GM12891 (cell line): ENCODE data around the gene TMEM161A.
"Not testable (repeated sequence)": the region's sequence is repeated elsewhere in the genome, so short reads cannot be mapped to it uniquely, and the experiment has no call there.

Source experiments
- DNase-seq: peaks from one replicate; pipeline ENCODE4 v3.0.0; 2011; ENCODE audit warnings: low spot score; ENCODE audit not compliant: insufficient read length
- FAIRE-seq: peaks from 2 replicates; lab custom pipeline; 2011; peaks lifted over from hg19 to GRCh38; lab: Jason Lieb, UNC
- PAX5 ChIP-seq: IDR thresholded peaks from 2 replicates; pipeline ENCODE4 v1.6.1; 2011; ENCODE audit warnings: low read length, moderate library complexity, mild to moderate bottlenecking; ENCODE audit not compliant: insufficient read depth, severe bottlenecking
- POLR2A ChIP-seq: IDR thresholded peaks from 2 replicates; pipeline ENCODE4 v1.6.1; 2011; ENCODE audit warnings: low read depth, low read length, control low read depth
- POLR2AphosphoS5 ChIP-seq: IDR thresholded peaks from 2 replicates; pipeline ENCODE4 v1.6.1; 2011; ENCODE audit warnings: low read depth, low read length, control low read depth
- POU2F2 ChIP-seq: IDR thresholded peaks from 2 replicates; pipeline ENCODE4 v1.6.1; 2011; ENCODE audit warnings: low read depth, mild to moderate bottlenecking, control low read depth, low read length, moderate library complexity
- SPI1 ChIP-seq: IDR thresholded peaks from 2 replicates; pipeline ENCODE4 v1.6.1; 2011; ENCODE audit warnings: low read depth, low read length, control low read depth
- TAF1 ChIP-seq: IDR thresholded peaks from 2 replicates; pipeline ENCODE4 v1.6.1; 2011; ENCODE audit warnings: low read depth, low read length, control low read depth

Gene TMEM161A

GRCh38 chr19:19142347-19142746 is 4.1 kb upstream of the TMEM161A start:
- FAIRE-seq (no peak), DNase-seq (no peak)
- no peak for TF ChIP-seq POLR2AphosphoS5
- no peak for TF ChIP-seq SPI1
- TF ChIP-seq PAX5: no peak
- no peak for TF ChIP-seq TAF1
- TF ChIP-seq POU2F2: no peak
- no peak for TF ChIP-seq POLR2A

GRCh38 chr19:19140476-19140875 is 2.2 kb upstream of the TMEM161A start:
- DNase-seq: no peak
- FAIRE-seq: no peak
- TF ChIP-seq POU2F2: no peak
- TF ChIP-seq PAX5: no peak
- no peak for TF ChIP-seq SPI1
- no peak for TF ChIP-seq POLR2AphosphoS5
- TF ChIP-seq TAF1: no peak
- TF ChIP-seq POLR2A: no peak

- no peak for FAIRE-seq
Observed at GRCh38 chr19:19139876-19140229, 1.6 kb upstream of the TMEM161A start.

GRCh38 chr19:19137556-19138108 is 646 bp downstream of the TMEM161A start:
- TF ChIP-seq POU2F2 (no peak), PAX5 (no peak), POLR2A (no peak), POLR2AphosphoS5 (no peak), TAF1 (no peak), SPI1 (no peak)
- DNase-seq (no peak), FAIRE-seq (no peak)

More at GRCh38 chr19:19139876-19140229, 1.6 kb upstream of the TMEM161A start:
- DNase-seq: no peak
- no peak for TF ChIP-seq SPI1
- TF ChIP-seq POLR2A: no peak
- no peak for TF ChIP-seq POU2F2
- no peak for TF ChIP-seq PAX5

- not testable (repeated sequence) for FAIRE-seq
Observed at GRCh38 chr19:19135713-19136112, 2.6 kb downstream of the TMEM161A start.

GRCh38 chr19:19134687-19135158 is 3.6 kb downstream of the TMEM161A start:
- no peak for FAIRE-seq
- DNase-seq: no peak
- TF ChIP-seq TAF1 (no peak), SPI1 (no peak), POU2F2 (no peak), PAX5 (no peak)

More at GRCh38 chr19:19135713-19136112, 2.6 kb downstream of the TMEM161A start:
- not testable (repeated sequence) for DNase-seq

GRCh38 chr19:19133985-19134384 is 4.3 kb downstream of the TMEM161A start:
- no peak for FAIRE-seq
- no peak for DNase-seq
- no peak for TF ChIP-seq PAX5
- no peak for TF ChIP-seq SPI1
- TF ChIP-seq POLR2A: no peak
- no peak for TF ChIP-seq POLR2AphosphoS5
- TF ChIP-seq POU2F2: no peak
- TF ChIP-seq TAF1: no peak

GRCh38 chr19:19132912-19133311 is 5.4 kb downstream of the TMEM161A start:
- no peak for TF ChIP-seq PAX5
- no peak for TF ChIP-seq TAF1
- TF ChIP-seq SPI1: no peak
- no peak for FAIRE-seq
- DNase-seq: no peak

- TF ChIP-seq POLR2A (no peak), PAX5 (no peak), SPI1 (no peak), TAF1 (no peak), POU2F2 (no peak), POLR2AphosphoS5 (no peak)
- no peak for FAIRE-seq
- DNase-seq: no peak
Observed at GRCh38 chr19:19131989-19132388, 6.3 kb downstream of the TMEM161A start.

GRCh38 chr19:19126102-19126501 is 12.2 kb downstream of the TMEM161A start:
- TF ChIP-seq POU2F2 (no peak), POLR2AphosphoS5 (no peak), TAF1 (no peak), POLR2A (no peak), PAX5 (no peak), SPI1 (no peak)
- no peak for DNase-seq
- FAIRE-seq: no peak
